HepG2 (cell line): ENCODE results near the gene GARS1.

Source experiments
- HNRNPLL ChIP-seq: fragments of 200-400 bp; formaldehyde crosslinking; IDR thresholded peaks from 2 replicates; pipeline ENCODE4 v1.6.1; 2017; ENCODE audit warnings: mild to moderate bottlenecking, low read depth, low read length; ENCODE audit not compliant: poor library complexity, severe bottlenecking
- ZBTB4 ChIP-seq: sonication (generic); formaldehyde crosslinking; IDR thresholded peaks from 2 replicates; pipeline ENCODE4 v1.4.0; 2020; ENCODE audit warnings: missing genetic modification reagents, mild to moderate bottlenecking, borderline replicate concordance

GRCh38 chr7:30562909-30563308 is 31.8 kb upstream of the GARS1 start:
- TF ChIP-seq ZBTB4 (CRISPR knock-in tag) (no peak), HNRNPLL (no peak)
